Loucy (cell line): Measurements from ENCODE around the gene SLC9A9.

Source experiments
- H2AFZ ChIP-seq: fragments of 200-600 bp; sonication (generic); 2 replicates; pipeline ENCODE4 v1.6.0; 2016; ENCODE audit warnings: antibody characterized with exemption, mild to moderate bottlenecking, low read length, moderate library complexity
- H3F3A ChIP-seq: fragments of 200-600 bp; 2 replicates; pipeline ENCODE4 v1.6.0; 2016; ENCODE audit warnings: antibody characterized with exemption, low read depth, mild to moderate bottlenecking
- H3K27me3 ChIP-seq: fragments of 200-600 bp; sonication (generic); 2 replicates; pipeline ENCODE4 v1.6.1; 2014; ENCODE audit warnings: low read length, mild to moderate bottlenecking; ENCODE audit not compliant: insufficient read depth, poor library complexity, severe bottlenecking
- H3K36me3 ChIP-seq: fragments of 200-600 bp; sonication (generic); 2 replicates; pipeline ENCODE4 v1.6.1; 2016; ENCODE audit warnings: low read length; ENCODE audit not compliant: insufficient read depth
- H3K4me1 ChIP-seq: fragments of 200-600 bp; sonication (generic); 2 replicates; pipeline ENCODE4 v1.5.1; 2014; ENCODE audit warnings: low read length, mild to moderate bottlenecking; ENCODE audit not compliant: insufficient read depth, poor library complexity, severe bottlenecking
- H3K4me2 ChIP-seq: fragments of 200-600 bp; sonication (generic); 2 replicates; pipeline ENCODE4 v1.6.0; 2014; ENCODE audit warnings: antibody characterized with exemption, low read length, low read depth, mild to moderate bottlenecking; ENCODE audit not compliant: poor library complexity, severe bottlenecking
- H3K4me3 ChIP-seq: fragments of 200-600 bp; sonication (generic); 2 replicates; pipeline ENCODE4 v1.5.1; 2014; ENCODE audit warnings: low read length, mild to moderate bottlenecking, mixed read lengths; ENCODE audit not compliant: poor library complexity, severe bottlenecking
- H3K79me2 ChIP-seq: fragments of 200-600 bp; sonication (generic); 2 replicates; pipeline ENCODE4 v1.6.1; 2014; ENCODE audit warnings: low read length; ENCODE audit not compliant: insufficient read depth
- H3K9ac ChIP-seq: fragments of 200-600 bp; sonication (generic); 2 replicates; pipeline ENCODE4 v1.6.0; 2014; ENCODE audit warnings: mild to moderate bottlenecking, low read depth, low read length, moderate library complexity; ENCODE audit not compliant: poor library complexity, severe bottlenecking
- H3K9me2 ChIP-seq: fragments of 200-600 bp; sonication (generic); replicated peaks from 2 replicates; pipeline ENCODE4 v1.6.1; 2016; ENCODE audit warnings: low read depth, low read length, mixed read lengths
- H3K9me3 ChIP-seq: fragments of 200-600 bp; sonication (generic); 2 replicates; pipeline ENCODE4 v1.6.1; 2014; ENCODE audit warnings: mild to moderate bottlenecking, antibody characterized with exemption, low read length, low read depth; ENCODE audit not compliant: insufficient read depth
- H4K20me1 ChIP-seq: fragments of 200-600 bp; sonication (generic); 2 replicates; pipeline ENCODE4 v1.6.0; 2014; ENCODE audit warnings: antibody characterized with exemption, low read length, mild to moderate bottlenecking; ENCODE audit not compliant: insufficient read depth, poor library complexity, severe bottlenecking
- EZH2phosphoT487 ChIP-seq: fragments of 200-600 bp; IDR thresholded peaks from 2 replicates; pipeline ENCODE4 v1.6.1; 2018; ENCODE audit warnings: antibody characterized with exemption, mild to moderate bottlenecking, moderate library complexity, borderline replicate concordance
- TF ChIP-seq, protein P1 (sequence below): fragments of 200-600 bp; sonication (generic); conservative IDR thresholded peaks from 2 replicates; pipeline ENCODE4 v1.5.1; 2014; ENCODE audit warnings: mild to moderate bottlenecking, antibody characterized with exemption, low read length

The SLC9A9 gene

DNA sequence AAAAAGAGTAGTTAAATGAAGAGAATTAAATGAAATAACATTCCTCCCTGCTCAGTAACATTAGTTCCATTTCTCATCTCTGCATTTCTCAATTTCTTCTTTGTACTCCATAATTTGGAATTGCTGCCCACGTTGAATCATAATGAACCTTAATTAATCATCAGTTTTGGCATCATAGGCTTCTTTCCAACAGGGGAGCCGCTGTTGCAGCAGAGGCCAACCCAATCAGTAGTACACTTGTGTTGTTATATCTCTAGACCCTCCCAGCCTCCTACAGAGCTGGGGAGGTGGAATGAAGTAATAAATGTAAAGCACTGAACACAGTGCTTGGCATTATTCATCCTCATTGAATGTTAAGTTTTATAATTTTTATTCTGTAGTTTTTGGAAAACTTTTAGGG, 488.0 kb downstream of the SLC9A9 start:
- H3F3A ChIP-seq, result no peaks in the 10 kb centered on the region
- H3K9me3 ChIP-seq, result no peaks in the 10 kb centered on the region
- H3K36me3 ChIP-seq, result no peaks in the 10 kb centered on the region
- H3K4me3 ChIP-seq, result no peak overlapping the region
- TF ChIP-seq EZH2phosphoT487, result no peak
- TF ChIP-seq, protein P1, sequence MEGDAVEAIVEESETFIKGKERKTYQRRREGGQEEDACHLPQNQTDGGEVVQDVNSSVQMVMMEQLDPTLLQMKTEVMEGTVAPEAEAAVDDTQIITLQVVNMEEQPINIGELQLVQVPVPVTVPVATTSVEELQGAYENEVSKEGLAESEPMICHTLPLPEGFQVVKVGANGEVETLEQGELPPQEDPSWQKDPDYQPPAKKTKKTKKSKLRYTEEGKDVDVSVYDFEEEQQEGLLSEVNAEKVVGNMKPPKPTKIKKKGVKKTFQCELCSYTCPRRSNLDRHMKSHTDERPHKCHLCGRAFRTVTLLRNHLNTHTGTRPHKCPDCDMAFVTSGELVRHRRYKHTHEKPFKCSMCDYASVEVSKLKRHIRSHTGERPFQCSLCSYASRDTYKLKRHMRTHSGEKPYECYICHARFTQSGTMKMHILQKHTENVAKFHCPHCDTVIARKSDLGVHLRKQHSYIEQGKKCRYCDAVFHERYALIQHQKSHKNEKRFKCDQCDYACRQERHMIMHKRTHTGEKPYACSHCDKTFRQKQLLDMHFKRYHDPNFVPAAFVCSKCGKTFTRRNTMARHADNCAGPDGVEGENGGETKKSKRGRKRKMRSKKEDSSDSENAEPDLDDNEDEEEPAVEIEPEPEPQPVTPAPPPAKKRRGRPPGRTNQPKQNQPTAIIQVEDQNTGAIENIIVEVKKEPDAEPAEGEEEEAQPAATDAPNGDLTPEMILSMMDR, result no peak
- no peaks in the 10 kb centered on the region for H3K27me3 ChIP-seq
- no peaks in the 10 kb centered on the region for H4K20me1 ChIP-seq
- H3K4me2 ChIP-seq, result no peak overlapping the region
- H3K9me2 ChIP-seq, result no peaks in the 10 kb centered on the region
- H3K4me1 ChIP-seq, result peaks cover 45% of the 10 kb centered on the region
- H2AFZ ChIP-seq, result no peak overlapping the region
- no peaks in the 10 kb centered on the region for H3K79me2 ChIP-seq
- no peak overlapping the region for H3K9ac ChIP-seq

DNA sequence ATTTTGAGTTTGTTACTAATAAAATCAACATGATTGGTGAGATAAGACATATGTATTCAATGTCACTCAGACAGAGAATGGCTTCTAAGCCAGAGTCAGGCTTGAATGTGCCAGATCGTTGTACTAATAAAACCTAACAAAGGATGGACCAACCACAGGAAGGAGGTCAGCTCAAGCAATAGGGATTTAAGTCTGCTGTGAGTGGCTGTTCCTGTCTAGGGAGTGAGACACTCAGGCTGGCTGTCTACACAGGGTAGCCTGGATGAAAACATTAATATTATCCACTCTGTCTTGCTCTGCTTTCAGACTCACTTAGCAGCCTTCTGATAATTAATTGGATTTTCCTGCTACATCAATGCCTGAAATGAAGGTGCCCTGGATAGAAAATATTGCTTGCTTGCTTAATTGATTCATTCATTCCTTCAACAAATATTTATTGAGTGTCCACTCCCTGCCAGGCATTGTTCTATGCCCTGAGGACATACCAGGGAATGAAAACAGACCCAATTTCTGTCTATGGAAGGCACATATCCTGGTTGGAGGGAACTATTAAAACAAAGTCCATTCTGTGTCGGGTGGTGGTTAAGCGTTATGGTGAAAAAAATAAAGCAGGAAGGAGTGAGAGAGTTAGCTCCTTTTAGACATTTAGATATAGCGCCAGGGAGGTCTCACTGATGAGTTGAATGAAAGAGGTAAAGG, 489.3 kb downstream of the SLC9A9 start:
- Histone ChIP-seq H3K4me1 (peaks cover 44% of the 10 kb centered on the region), H4K20me1 (no peaks in the 10 kb centered on the region), H3K4me2 (peak overlapping the region; percentile 11), H3K4me3 (no peak overlapping the region), H3K36me3 (no peaks in the 10 kb centered on the region), H3F3A (no peaks in the 10 kb centered on the region), H3K79me2 (no peaks in the 10 kb centered on the region), H3K9me3 (no peaks in the 10 kb centered on the region), H2AFZ (peak overlapping the region; percentile 50; the same call in 1 of the 2 replicates), H3K9ac (no peak overlapping the region), H3K9me2 (no peaks in the 10 kb centered on the region), H3K27me3 (no peaks in the 10 kb centered on the region)
- TF ChIP-seq EZH2phosphoT487, result no peak
- TF ChIP-seq, protein P1, result no peak

DNA sequence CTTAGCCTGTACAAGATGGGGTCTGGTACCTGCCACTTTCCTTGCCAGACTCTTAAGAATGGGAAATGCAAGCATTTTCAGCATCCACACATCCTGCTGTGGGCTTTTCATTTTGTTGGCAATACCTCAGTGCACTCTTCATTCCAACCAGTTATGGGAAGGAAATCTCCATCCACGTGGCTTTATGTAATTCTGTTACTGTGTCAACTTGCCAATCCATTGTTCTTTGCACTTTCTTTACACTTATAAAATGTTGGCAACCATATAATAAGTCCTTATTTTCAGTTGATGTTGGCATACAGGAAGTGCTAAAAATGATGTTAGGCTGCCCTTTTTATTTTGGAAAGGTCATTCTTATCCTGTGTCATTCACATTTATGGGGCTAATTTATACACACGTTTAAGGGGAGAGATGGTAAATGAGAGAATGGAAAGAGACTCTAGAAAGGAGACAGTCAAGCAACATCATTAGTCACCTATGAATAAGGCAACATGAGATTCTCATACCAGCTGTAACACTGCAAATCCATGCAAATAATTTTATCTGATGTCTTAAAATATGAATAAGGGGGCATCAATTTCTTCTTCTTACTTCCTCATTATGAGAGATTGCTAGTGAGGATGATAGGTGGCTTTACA, 490.0 kb downstream of the SLC9A9 start:
- H3K4me3 ChIP-seq, result no peak overlapping the region
- 0 out of 2 replicates have a peak overlapping the region, but pooled peaks have one; percentile 50 for H2AFZ ChIP-seq
- peaks cover 37% of the 10 kb centered on the region for H3K4me1 ChIP-seq
- no peak overlapping the region for H3K9ac ChIP-seq
- no peaks in the 10 kb centered on the region for H3K79me2 ChIP-seq
- peak overlapping the region; percentile 11 for H3K4me2 ChIP-seq
- no peaks in the 10 kb centered on the region for H3K9me2 ChIP-seq
- TF ChIP-seq EZH2phosphoT487, result no peak
- TF ChIP-seq, protein P1, result no peak
- no peaks in the 10 kb centered on the region for H4K20me1 ChIP-seq
- no peaks in the 10 kb centered on the region for H3K9me3 ChIP-seq
- no peaks in the 10 kb centered on the region for H3K27me3 ChIP-seq
- H3F3A ChIP-seq, result no peaks in the 10 kb centered on the region
- no peaks in the 10 kb centered on the region for H3K36me3 ChIP-seq
